Kidney (tissue), 14 donors: Measurements from ENCODE around the gene NPW. TPM values are rescaled to one million over a fixed set of nuclear protein-coding genes. Genes with fewer than 3 reads are reported as not detected.

Experiments
- DNase-seq, 5 donors: peaks; one replicate each; pipeline ENCODE4 v3.0.0-alpha.2; 2013 to 2020
- FAIRE-seq: peaks from 2 replicates; lab custom pipeline; 2012; peaks lifted over from hg19 to GRCh38; lab: Jason Lieb, UNC
- H3K27ac ChIP-seq, 2 donors: one replicate each; pipeline ENCODE4 v1.7.0; 2013; ENCODE audit warnings: low read depth in 2 of 2, low read length in 2 of 2, inconsistent platforms in 1 of 2
- H3K27me3 ChIP-seq: one replicate; pipeline ENCODE4 v1.7.1; 2013; ENCODE audit warnings: low read length, inconsistent platforms; ENCODE audit not compliant: control insufficient read depth, insufficient read depth
- H3K36me3 ChIP-seq, 3 donors: one replicate each; pipeline versions ENCODE4 v1.7.0 to v1.7.1; 2013; ENCODE audit warnings: low read length in 3 of 3, control low read depth in 1 of 3, inconsistent platforms in 1 of 3; ENCODE audit not compliant: insufficient read depth in 3 of 3, control insufficient read depth in 2 of 3
- H3K4me1 ChIP-seq, 3 donors: one replicate each; pipeline versions ENCODE4 v1.7.0 to v1.7.1; 2013; ENCODE audit warnings: low read length in 3 of 3, inconsistent platforms in 1 of 3, low read depth in 1 of 3; ENCODE audit not compliant: control insufficient read depth in 2 of 3, insufficient read depth in 2 of 3
- H3K4me3 ChIP-seq, 3 donors: one replicate each; pipeline versions ENCODE4 v1.7.0 to v1.8.1; 2013; ENCODE audit warnings: low read length in 3 of 3, control low read depth in 1 of 3, inconsistent platforms in 1 of 3
- H3K9ac ChIP-seq, 3 donors: one replicate each; pipeline versions ENCODE4 v1.7.0 to v1.7.1; 2013; ENCODE audit warnings: low read length in 3 of 3, control low read depth in 1 of 3, inconsistent platforms in 1 of 3
- H3K9me3 ChIP-seq, 3 donors: one replicate each; pipeline versions ENCODE4 v1.7.0 to v1.7.1; 2013; ENCODE audit warnings: low read length in 3 of 3, control low read depth in 1 of 3, inconsistent platforms in 1 of 3; ENCODE audit not compliant: control insufficient read depth in 2 of 3, insufficient read depth in 1 of 3
- intact Hi-C: fragments of 100-400 bp; cut with DNase I; formaldehyde crosslinking; loops from one replicate; pipeline ENCODE4 v1.11.1; 2022
- polyA plus RNA-seq: library from polyadenylated mRNA; stranded (reverse); fragments of 350-450 nt; fragmentation: Illumina TruSeq; extraction: RNeasy Lipid Tissue Mini Kit (QIAGEN cat#74804); gene quantifications from one replicate; pipeline ENCODE4 v1.2.3, GENCODE V29; 2014; ENCODE audit warnings: low read depth, low replicate concordance; ENCODE audit not compliant: insufficient read depth
- total RNA-seq: library from RNA; stranded (reverse); fragmentation: NEBNext Ultra II Directional; extraction: Animal tissue kit (Norgen Biotek cat#: 25700); gene quantifications from one replicate; pipeline ENCODE4 v1.2.1, GENCODE V29; 2021
- TF ChIP-seq, protein P1 (sequence below): IDR thresholded peaks from 3 replicates; pipeline ENCODE4 v1.5.1; 2012; ENCODE audit warnings: mild to moderate bottlenecking, moderate library complexity, borderline replicate concordance; ENCODE audit not compliant: insufficient read depth; ENCODE audit errors: extremely low read depth
- donor health status: control.
- donor health status: control.
- donor health status: control.
- donor health status: control.
- donor health status: control.
- donor health status: DM: yes; HTN: yes; CAD: no.
- donor health status: Normal renal cell carcinoma (clear cell type).

Gene NPW
- total and polyA plus RNA-seq, 2 donors from 2014 or later: not detected

DNA sequence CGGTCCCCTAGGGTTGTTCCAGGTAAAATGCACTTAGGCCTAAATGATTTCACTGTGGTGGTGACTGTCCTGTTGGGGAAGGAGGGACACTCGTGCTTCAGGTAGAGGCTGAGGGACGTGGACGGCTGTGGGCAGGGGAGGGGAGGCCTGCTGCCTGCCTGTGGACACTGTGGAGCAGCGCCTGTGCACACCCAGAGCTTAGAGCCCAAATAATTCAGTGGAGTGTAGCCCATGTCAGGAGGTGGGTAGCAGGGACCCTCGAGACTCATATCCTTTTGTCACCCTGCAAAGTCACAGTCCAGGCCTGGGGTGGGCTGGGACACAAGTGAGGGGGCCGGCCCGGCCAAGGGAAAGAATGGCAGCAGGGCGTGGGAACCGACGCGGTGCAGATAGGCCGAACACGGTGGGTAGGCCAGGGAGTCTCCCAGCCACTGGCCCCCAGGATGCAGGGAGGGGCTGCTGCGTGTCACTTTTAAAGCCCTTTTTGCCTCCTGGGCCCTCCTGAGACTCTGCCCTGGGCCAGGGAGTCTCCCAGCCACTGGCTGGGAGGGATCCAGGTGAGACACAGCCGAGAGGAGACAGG, 6.4 kb downstream of the NPW start:
- peak overlapping the region; percentile 30 to 43 for H3K27ac ChIP-seq
- H3K4me3 ChIP-seq: peak overlapping the region in 2 of 3 donors; percentile 53 to 56
- H3K36me3 ChIP-seq: no peaks in the 10 kb centered on the region
- DNase-seq (peak in 1 of 5 donors; percentile 73), FAIRE-seq (no peak)
- peak overlapping the region in 2 of 3 donors; percentile 51 to 60 for H3K9ac ChIP-seq
- H3K9me3 ChIP-seq: no peaks in the 10 kb centered on the region
- no peaks in the 10 kb centered on the region for H3K27me3 ChIP-seq
- TF ChIP-seq, protein P1, sequence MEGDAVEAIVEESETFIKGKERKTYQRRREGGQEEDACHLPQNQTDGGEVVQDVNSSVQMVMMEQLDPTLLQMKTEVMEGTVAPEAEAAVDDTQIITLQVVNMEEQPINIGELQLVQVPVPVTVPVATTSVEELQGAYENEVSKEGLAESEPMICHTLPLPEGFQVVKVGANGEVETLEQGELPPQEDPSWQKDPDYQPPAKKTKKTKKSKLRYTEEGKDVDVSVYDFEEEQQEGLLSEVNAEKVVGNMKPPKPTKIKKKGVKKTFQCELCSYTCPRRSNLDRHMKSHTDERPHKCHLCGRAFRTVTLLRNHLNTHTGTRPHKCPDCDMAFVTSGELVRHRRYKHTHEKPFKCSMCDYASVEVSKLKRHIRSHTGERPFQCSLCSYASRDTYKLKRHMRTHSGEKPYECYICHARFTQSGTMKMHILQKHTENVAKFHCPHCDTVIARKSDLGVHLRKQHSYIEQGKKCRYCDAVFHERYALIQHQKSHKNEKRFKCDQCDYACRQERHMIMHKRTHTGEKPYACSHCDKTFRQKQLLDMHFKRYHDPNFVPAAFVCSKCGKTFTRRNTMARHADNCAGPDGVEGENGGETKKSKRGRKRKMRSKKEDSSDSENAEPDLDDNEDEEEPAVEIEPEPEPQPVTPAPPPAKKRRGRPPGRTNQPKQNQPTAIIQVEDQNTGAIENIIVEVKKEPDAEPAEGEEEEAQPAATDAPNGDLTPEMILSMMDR: no peak
- intact Hi-C loops: loop anchor here (10.0 kb wide), 1 partner anchor 119 kb away; the partner anchor contains the start of gene RAB26
- H3K4me1 ChIP-seq: peaks cover 0 to 41% (median 0%) of the 10 kb centered on the region in 3 donors

DNA sequence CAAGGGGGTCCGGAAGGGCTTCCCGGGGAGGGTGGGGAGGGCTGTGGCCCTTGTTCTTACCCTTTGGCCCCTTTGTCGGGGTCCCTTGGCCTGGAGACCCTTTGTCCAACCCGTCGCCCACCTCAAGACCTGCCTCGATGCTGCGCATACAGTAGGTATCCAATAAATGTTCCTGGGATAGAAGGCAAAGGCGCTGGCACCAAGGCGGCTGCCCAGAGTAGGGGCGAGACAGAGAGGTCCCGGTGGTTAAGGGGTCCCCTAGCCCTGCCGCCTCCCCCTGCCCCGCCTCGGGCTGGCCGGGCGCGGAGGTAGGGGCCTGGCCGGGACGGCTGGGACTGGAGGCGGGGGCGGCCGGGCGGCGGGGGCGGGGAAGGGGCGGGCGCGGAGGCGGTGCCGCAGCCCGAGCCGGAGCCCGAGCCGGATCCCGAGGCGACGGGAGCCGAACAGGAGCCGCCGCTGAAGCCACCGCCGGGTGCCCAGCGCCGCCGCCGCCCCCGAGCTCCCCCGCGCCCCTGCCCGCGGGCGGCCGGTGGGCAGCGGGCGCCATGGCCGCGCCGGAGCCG, 7.0 kb downstream of the NPW start, which contains the start of gene NHERF2:
NHERF2 (plus strand) TSS at position 442 of the 563 bp plus-strand sequence; CDS start at position 546, 104 bp downstream.
- TF ChIP-seq, protein P1: no peak
- Histone ChIP-seq H3K9me3 (no peaks in the 10 kb centered on the region), H3K27ac (peak within 1 kb of the TSS; percentile 30 to 43), H3K27me3 (no peaks in the 10 kb centered on the region), H3K4me1 (peaks cover 0 to 41% (median 0%) of the 10 kb centered on the region in 3 donors), H3K4me3 (peak within 1 kb of the TSS; percentile 64 to 91 (median 82)), H3K9ac (peak within 1 kb of the TSS; percentile 51 to 90 (median 60)), H3K36me3 (no peaks in the 10 kb centered on the region)
- FAIRE-seq (no peak), DNase-seq (peak in 3 of 5 donors; percentile 71 to 79 (median 74))
- intact Hi-C loops: loop anchor here (10.0 kb wide), 1 partner anchor 118 kb away; the partner anchor contains the start of gene RAB26

DNA sequence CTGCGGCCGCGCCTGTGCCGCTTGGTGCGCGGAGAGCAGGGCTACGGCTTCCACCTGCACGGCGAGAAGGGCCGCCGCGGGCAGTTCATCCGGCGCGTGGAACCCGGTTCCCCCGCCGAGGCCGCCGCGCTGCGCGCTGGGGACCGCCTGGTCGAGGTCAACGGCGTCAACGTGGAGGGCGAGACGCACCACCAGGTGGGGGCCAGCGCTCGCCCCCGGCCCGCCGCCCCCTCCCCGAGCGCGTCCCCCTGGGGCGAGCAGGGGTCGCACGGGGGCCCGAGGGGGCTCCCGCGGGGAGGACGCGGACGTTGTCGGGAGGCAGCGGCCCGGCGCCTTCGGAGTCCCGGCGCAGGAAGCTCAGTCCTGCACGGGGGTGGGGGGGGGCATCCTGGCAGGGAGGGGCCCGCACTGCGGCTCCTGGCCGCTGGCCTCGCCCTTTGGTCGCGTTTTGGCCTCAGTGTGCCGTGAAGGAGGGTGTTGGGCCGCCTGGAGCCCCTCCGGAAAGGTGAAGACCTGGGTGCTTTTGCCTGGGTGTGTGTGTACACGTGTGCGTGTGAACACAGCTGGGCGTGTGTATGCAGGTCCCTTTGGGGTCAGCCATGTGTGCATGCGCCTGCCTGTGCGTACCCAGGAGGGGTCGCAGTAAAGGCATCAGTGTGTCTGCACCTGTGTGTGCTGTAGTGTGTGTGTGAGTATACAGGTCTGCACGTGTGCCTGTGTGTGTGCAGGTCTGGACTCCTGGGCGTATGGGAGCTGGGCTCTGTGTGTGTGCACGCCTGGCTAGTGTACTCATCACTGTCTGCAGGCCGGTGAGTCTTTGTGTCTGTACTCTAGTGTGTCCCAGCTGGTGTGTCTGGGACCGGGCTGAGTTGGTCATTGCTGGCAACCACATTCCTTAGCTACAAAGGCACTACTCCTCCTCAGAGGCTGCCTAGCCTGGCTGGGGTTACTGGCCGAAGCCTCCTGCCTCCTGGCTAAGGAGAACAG, 7.7 kb downstream of the NPW start:
- H3K9me3 ChIP-seq: no peaks in the 10 kb centered on the region
- TF ChIP-seq, protein P1: no peak
- H3K27ac ChIP-seq: no peak overlapping the region
- intact Hi-C loops: loop anchor here (10.0 kb wide), 1 partner anchor 117 kb away; the partner anchor contains the start of gene RAB26
- no peaks in the 10 kb centered on the region for H3K27me3 ChIP-seq
- H3K36me3 ChIP-seq: no peaks in the 10 kb centered on the region
- DNase-seq: peak in 3 of 5 donors; percentile 47 to 76 (median 73)
- FAIRE-seq: no peak
- H3K4me3 ChIP-seq: peak overlapping the region; percentile 64 to 91 (median 82)
- peak overlapping the region in 2 of 3 donors; percentile 40 to 90 for H3K9ac ChIP-seq
- H3K4me1 ChIP-seq: peaks cover 0 to 42% (median 0%) of the 10 kb centered on the region in 3 donors
